Stimulated activated CD8-positive, alpha-beta memory T cell treated with anti-CD3 and anti-CD28 coated beads, Interleukin-12 subunit alpha, Interleukin-12 subunit beta, amount 100 ng/mL, for 1 hour (primary cell): ENCODE data around the gene SURF4.
"Not testable (repeated sequence)": the region's sequence is repeated elsewhere in the genome, so short reads cannot be mapped to it uniquely, and the experiment has no call there.

Experiments
- DNase-seq: peaks from one replicate; pipeline ENCODE4 v3.0.0-alpha.2; 2020; ENCODE audit warnings: low read depth

Gene SURF4

GRCh38 chr9:133397370-133397769 is 21.5 kb upstream of the SURF4 start:
- DNase-seq: no peak

GRCh38 chr9:133396952-133397351 is 21.1 kb upstream of the SURF4 start:
- DNase-seq: no peak

- DNase-seq: no peak
Measured at GRCh38 chr9:133394687-133395271, 18.9 kb upstream of the SURF4 start.

GRCh38 chr9:133393399-133393798 is 17.5 kb upstream of the SURF4 start:
- no peak for DNase-seq

GRCh38 chr9:133392308-133392707 is 16.4 kb upstream of the SURF4 start:
- not testable (repeated sequence) for DNase-seq

- not testable (repeated sequence) for DNase-seq
Measured at GRCh38 chr9:133391449-133391848, 15.6 kb upstream of the SURF4 start.

GRCh38 chr9:133390713-133391112 is 14.9 kb upstream of the SURF4 start:
- DNase-seq: no peak

GRCh38 chr9:133389562-133389961 is 13.7 kb upstream of the SURF4 start:
- no peak for DNase-seq

- DNase-seq: no peak
Measured at GRCh38 chr9:133389025-133389557, 13.2 kb upstream of the SURF4 start.

GRCh38 chr9:133387680-133388079 is 11.8 kb upstream of the SURF4 start:
- DNase-seq: no peak

GRCh38 chr9:133386338-133386737 is 10.5 kb upstream of the SURF4 start:
- no peak for DNase-seq

- DNase-seq: no peak
Measured at GRCh38 chr9:133385452-133385851, 9.6 kb upstream of the SURF4 start.

- DNase-seq: no peak
Measured at GRCh38 chr9:133384736-133385321, 9.0 kb upstream of the SURF4 start.

- no peak for DNase-seq
Measured at GRCh38 chr9:133383438-133383837, 7.6 kb upstream of the SURF4 start.

- DNase-seq: no peak
Measured at GRCh38 chr9:133382507-133383141, 6.8 kb upstream of the SURF4 start.

- no peak for DNase-seq
Measured at GRCh38 chr9:133380734-133381133, 4.9 kb upstream of the SURF4 start.

GRCh38 chr9:133379153-133380086 is 3.6 kb upstream of the SURF4 start:
- DNase-seq: no peak

- DNase-seq: no peak
Measured at GRCh38 chr9:133378408-133378962, 2.6 kb upstream of the SURF4 start.

- DNase-seq: no peak
Measured at GRCh38 chr9:133377721-133378216, 1.9 kb upstream of the SURF4 start.

- DNase-seq: not testable (repeated sequence)
Measured at GRCh38 chr9:133377280-133377679, 1.4 kb upstream of the SURF4 start.

GRCh38 chr9:133375116-133375723 is 640 bp downstream of the SURF4 start:
- no peak for DNase-seq
